Measurements from ENCODE around the gene CNTNAP5.

CNTNAP5 gene

DNA sequence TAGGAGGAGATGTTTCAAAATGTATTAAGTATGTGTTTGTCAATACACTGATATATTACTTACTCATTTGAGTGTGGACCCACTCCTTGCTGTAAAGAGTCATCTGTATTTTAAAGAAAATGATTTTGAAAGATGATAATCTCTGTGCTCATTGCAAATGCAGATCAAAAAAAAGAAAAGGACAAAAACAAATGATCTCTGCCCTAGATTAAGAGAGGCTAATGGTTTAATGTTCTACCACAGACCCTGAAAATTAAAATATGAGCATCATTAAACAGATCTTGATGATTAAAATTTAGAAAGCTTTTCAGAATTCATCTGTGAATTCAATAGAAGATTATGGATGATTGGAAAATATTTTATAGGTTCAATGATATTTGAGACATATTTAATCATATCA, 136.5 kb downstream of the CNTNAP5 start:
- no peak for DNase-seq

DNA sequence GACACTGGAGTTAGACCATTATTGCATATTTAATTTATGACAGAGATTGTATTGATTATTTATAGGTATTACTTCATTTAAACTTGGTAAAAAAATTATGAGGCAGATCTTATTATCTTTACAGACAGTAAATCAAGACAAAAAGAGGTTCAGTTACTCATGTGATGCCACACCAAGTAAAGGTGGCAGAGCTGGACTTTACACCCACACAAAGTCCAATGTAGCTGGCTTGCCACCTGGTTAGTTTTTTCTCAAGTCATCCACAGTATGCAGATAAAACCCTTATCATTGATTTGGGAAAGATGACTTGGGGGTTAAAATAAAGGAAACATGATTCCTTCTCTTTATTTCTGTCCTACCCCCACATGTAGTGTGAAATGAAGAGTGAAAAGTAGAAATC, 137.2 kb downstream of the CNTNAP5 start:
- DNase-seq = no peak

DNA sequence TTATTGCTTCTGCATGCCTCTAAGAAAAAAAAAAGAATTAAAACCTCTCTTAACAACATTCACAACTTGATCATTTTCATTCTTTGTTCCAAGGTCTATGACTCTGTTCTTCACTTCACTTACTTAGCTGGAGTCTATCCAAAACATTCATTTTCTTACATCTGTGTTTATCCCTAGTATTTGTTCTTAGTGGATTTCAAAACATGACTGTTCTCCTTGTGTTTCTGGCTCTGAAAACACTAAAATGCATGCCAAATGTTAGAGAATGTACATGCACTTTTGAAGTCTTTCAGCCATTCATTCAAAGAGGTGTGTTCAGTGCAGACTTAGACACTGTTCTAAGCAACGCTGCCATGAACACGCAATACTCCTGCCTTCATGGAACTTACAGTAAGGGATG, 138.8 kb downstream of the CNTNAP5 start:
- no peak for DNase-seq

DNA sequence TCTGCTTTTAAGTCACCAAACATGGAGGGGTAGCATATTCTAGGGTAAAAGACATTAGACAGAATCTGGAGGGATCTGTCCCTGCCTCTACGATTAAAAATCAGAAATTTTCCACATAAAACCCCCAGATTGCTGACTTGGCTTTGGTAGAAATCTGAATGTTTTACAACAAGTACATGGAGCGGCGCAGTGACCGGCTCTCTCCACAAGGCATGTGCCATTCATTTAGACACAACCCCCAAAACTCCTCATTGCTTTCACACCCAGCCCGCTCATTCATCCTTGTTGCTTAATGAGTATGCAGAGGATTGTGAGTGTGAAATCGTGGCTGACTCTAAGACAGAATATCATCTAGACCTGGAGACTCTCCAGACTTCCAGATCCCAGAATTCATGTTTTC, 140.6 kb downstream of the CNTNAP5 start:
- DNase-seq = no peak

DNA sequence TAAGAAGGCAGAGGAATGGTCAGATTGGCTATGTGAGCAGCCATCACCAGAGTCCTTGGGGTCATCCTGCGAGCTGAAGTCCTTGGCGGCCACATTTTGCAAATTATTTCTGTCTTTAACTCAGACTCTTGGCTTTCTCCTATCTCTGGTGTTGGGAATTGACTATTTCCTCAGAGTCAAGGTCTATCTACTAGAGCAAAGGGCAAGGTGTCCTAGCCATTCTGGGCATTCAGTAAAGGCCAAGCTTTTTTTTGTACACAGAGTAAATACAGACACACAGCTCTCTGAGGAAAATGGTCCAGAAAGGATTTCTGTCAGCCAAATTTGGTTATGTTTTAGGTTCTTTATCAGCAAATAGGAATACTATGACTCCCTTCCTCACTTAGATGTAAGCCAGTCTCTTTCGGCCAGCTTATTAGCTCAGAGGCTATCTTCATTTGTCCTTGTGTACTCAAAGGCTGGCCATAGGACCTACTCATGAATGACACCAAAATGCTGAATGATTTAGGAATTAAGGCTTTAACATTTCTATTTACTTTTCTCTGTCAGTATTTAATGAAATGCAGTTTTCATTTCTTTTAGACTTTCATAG, 146.5 kb downstream of the CNTNAP5 start:
- DNase-seq = no peak

DNA sequence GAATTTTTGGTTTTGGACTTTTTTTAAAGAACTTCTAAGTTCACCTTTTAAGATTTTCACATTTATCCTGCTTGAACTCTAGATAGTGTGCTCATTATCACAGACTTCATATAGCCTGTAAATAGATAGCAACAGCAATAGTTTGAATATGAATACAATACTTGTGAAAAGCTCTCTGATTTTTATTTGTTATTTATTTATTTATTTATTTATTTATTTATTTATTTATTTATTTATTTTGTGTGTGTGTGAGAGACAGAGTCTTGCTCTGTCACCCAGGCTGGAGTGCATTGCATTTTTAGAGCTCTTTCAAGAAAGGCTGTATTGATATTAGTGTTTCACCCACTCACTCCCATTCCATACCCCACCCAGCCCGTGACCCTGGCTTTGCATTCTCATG, 153.6 kb downstream of the CNTNAP5 start:
- no peak for DNase-seq

DNA sequence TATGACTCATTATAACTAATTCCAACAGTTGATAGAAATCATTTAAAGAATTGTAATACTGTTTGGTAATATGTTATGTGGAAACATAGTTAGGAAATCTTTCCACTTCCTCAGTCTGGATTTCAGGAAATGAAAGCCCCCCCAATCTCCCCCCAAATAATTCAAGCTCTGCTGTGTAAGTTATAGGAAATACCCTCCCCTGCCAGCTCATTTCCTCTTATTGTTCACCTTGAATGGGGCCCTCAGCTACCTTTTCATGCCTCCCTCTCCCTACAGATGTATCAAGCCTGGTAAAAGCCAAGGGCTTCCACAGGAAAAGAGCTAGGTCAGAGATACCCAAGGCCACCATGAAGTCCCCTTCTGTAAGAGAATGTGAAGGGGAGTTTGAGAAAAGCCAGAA, 155.5 kb downstream of the CNTNAP5 start:
- DNase-seq = no peak

DNA sequence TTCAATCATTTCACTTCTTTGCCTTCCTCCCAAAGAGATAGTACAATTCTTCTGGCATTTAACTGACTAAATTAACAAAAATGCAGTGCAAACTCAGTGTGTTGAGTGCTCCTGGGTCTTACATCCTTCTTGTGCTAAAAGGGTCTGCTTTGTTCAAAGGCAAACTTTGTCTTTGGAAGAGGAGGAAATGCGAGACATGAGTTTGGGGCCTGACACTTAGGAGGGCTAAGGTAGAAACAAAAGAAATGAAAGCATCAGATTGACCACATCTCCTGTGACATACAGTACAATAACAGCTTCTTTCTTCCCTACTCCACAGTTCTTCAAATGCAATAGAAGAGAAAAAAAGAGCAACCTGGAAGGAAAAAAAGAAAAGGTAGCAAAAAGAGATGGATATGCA, 161.7 kb downstream of the CNTNAP5 start:
- DNase-seq = no peak

DNA sequence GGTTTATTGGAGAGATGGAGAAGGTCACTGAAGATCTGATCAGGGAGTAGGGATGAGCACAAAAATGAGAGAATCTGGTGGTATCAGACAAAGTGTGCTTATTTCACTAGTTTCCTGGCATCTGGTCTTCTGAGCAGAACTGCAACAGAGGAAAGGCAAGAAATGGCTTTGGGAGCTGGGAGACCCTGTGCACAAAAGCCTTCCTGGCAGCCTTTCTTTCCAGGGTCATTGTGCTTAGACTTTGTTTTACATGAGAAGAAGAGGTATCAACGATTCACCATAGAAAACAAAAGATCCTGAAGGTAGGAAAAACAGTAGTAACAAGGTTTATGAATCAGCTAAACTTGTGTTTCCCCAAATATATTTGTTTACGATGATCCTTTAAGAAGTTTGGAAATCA, 162.9 kb downstream of the CNTNAP5 start:
- no peak for DNase-seq

DNA sequence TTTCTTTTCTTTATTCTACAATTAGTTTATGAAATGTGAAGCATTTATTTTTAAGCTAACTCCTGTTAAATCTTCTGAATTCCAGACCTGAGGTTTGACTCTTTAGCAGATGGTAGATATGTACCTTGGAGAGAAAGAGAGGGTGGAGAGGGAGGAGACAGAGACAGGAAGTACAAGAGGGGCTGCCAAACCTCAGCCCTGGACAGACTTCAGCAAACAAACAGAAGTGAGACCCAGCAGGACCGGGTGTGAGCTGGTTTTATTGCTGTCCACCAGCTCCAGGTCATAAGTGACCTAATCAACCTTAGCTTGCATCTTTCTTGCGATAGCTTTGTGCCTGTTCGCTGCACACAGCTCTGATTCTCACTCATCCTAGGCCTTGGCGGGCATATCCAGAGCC, 168.6 kb downstream of the CNTNAP5 start:
- no peak for DNase-seq

DNA sequence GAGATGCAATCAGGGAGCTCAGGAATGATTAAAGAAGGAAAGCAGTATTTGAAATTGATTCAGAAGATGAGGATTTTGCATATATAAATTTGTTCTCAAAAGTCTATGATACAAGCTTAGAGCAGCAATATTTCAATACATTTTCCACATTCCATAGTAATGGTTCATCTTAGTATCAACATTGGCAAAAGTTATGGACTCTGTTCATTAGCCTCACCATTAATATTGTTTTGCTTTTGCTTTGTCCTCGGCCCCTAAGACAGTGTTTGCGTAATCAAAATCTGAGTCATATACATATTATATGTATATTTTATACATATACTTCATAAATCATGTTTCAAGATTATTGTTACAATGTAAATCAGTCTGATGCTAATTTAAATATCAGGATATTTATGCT, 176.6 kb downstream of the CNTNAP5 start:
- no peak for DNase-seq

DNA sequence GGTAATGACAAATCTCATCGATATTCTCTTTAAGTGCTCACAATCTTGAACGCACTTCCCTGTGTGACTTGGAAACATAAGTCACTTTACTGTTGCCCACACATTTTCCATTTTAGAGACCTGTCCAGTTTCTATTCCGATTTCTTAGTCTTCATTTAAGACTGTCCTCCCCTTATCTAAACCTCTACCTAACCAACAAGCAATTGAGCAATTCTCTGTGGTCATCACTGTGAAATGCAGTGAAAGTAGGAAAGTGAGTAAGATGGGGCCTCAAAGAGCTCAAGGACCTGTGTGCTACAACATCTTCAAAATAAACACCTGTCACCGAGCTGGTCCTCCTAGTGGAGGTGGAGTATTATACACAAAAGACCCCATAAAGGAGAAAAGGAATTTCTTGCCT, 184.4 kb downstream of the CNTNAP5 start:
- DNase-seq = no peak

DNA sequence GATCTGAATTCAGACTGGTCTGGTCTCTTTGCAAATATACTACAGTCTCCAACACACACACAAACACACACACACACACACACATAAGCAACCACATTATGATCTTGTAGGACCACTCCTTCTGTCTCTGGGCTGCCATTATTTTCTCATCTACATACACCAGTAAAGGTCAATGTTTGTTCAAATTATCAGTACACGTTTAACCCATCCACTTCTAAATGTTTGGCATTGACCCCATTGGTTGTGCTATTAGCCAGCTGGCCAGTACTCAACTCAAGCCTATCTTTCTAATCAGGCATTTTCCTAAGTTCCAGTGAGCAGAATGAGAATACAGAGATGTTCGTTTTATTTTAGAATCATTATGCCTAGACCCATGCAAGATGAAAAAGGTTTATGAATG, 186.4 kb downstream of the CNTNAP5 start:
- DNase-seq = no peak

DNA sequence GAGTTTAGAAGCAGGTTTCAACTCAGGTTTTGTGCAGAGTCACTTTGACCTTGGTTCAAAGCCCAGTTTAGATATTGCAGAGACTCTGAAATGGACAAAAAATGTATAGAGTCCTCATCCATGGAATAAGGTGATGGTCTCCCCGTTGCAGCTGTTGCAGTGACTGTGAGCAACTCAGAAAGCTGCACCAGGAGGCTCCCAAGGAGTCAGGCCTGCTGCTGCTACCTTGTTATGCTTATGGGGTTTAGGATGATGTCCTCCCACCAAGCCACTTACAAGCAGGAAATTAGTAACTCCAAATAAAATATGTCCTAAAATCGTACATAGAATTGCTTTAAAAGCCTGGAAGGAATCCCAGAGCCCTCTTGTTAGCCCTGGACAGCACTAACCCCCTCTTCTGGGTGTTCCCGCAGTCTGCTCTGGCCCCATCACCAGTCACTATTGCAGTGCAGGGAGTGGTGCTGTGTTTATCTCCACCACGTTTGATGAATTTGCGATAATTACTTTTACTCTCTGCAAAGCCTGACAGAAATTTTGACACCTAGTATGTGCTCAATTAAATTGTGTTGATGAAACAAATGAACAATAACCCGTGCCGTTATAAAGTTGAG, 189.0 kb downstream of the CNTNAP5 start:
- no peak for DNase-seq

DNA sequence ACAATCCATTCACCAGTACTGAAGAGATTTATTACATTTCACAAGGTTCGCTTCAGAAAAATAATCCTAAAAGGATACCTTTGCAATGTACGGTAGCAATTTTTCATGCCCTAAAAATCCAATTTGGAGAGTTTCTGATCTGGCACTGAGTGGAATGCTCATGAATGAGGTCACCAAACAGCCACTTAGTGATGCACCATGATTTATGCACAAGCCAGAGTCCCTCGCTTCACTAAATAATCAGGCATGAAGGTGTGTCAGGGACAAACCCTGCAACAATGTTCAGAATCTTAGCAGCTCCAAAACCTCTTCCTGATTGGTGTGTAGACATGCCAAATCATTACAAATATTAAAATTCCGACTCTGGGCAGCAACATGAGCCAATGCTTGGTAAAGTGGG, 221.1 kb downstream of the CNTNAP5 start:
- DNase-seq = no peak

DNA sequence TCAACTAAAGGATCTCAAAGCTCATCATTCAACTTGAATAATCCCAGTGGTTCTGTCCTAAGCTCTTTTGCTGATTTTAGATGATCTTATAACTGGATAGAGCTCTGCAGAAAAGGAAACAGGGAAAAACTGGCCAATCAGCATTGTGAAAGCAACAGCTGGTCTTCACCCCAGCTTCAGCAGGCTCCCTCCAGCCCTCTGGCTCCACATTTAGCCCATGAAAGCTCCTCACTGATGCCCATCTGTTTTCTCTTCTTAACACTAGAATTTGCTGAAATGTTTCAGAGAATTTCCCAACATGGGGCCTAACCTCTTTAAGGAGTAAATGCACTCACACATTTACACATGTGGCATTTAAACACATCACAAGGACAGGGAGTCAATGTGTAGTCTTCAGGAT, 223.3 kb downstream of the CNTNAP5 start:
- DNase-seq = no peak

DNA sequence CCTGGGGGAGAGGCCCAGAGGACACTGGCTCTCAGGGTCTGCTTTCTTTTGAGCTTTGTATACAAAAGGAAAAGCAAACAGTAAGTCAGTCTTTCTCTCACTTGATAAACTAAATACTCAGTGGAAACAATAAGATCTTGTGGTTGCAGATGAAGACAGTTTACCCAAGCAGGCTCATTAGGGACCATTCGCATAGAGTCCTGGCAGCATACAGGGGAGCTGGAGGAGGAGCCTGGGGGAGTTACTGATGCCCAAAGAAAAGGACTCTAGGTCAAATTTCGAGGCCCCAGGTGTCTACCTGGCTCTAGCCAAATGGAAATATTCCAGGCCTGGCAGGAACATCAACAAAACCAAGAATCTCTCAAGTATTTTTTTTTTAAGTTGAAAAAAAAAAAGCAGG, 225.3 kb downstream of the CNTNAP5 start:
- no peak for DNase-seq

DNA sequence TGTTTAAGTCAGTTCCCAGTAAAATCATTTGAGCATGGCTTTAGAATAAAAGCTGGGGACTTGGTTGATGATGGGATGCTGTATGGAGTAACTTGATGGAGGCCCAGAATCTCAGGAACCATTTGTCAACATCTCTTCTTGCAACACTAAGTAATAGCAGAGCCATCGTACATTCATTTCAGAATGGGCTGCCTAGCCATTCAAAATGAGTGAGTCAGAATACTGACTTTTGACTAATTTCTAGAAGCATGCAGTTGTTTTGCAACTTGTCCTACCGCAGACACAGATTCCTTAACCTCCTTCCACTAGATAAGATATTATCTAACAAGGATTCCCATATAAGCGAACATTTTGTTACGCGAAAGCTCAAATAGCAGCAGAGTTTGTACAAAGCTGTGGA, 229.5 kb downstream of the CNTNAP5 start:
- no peak for DNase-seq

DNA sequence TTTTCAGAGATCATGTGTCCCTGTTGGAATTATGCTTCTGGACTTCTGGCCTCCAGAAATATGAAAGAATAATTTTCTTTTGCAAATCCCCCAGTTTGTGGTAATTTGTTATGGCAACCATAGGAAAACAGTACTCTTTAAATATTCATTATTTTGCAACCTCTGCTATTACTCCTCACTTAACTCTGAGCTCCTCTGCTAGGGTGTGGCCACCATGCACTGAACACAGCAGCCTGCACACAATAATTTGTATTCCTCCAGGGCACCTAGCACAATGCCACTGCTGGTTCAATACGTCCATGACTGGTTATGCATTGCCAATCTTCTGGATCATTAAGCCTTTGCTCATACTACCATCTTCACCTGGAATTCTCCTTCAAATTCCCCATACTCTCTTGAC, 232.0 kb downstream of the CNTNAP5 start:
- no peak for DNase-seq

DNA sequence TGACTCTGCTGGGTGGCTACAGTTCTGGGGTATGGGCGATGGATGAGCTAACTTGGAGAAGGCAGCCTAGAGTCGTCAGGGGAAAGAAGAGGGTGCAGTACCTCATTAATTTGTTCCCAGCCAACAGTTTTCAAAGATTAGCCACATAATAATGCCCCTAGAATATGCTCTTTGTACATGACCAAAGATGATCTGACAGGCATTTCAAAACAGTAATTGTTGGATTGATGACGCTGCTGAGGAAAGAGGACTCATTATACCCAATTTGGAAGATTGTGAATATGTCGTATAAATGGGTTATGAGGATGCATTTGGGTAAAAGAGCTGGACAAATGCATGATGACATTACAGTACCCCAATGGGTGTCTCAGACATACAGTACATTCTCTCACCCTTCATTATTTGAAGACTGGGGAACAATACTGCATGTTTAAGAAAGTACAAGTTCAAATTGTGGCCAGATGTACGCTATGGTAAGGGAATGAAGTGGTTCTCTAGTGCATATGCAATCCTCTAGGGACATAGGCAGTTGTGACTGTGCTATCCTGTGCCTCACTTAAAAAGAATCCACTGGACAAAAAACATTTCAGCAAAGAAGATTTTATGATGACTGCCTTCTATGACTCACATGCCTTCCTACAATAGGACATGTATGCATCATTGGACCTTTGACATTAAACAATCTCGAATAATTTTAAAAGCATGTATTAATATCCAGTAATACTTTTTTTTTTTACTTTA, 233.2 kb downstream of the CNTNAP5 start:
- no peak for DNase-seq

DNA sequence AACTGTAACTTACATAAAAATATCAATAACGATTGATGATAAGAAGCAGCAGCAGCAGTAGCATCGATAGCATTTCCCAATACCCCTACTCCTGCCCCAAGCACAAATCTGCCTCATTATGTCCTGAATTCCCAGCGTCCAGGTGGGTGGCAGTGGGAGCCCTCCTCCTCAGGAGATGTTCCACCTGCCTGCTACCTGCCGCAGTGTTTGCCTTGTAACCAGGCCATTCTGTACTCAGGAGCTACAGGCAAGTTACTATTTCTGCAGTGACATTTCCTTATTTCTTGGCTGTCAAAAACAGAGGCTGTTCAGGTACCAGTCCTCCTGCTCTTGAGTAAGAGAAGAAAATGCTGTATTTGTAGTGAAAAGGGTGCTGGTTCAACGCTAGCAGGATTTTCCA, 236.4 kb downstream of the CNTNAP5 start:
- no peak for DNase-seq

DNA sequence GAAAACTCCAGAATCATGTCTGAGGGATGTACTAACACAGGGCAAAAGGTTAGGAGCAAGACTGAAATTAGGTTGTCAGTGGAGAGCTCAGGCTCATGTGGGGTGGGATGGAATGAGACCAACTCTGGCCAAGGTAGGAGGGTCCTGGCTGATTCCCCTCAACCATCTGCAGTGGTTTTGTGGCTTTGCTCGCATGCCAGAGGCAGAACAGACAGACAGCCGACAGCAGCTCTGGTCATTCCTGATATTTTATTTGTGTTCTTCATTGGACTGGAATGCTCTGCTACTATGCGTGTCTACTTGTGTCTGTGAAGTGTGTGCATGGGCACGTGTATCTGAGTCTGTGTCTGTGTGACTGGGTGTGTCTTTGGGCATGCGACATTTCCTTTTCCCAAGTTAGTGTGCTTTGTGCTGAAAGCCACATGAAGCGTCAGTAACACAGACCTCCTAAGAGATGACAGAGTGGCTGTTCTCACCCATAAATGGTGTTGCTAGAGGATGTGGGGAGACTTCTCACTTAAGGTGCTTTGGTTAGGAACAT, 239.5 kb downstream of the CNTNAP5 start:
- DNase-seq = no peak

DNA sequence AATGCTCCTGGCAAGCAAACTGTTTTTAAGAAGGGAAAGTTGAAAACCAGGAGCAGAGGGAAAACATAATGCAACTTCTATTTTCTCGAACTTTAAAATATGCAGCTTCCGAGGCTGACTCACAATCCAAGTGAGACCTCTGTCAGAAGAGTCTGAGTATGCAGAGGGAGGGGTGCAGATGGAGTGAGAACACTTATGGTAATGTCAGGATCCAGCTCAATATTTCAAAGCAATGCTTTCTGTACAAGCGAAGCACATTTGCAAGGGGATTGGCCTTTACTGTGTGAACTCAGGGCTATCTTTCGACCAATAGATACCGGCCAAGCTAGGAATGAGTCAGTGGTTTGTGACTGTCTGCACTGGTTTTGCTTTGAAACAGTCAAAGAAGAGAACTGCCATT, 242.7 kb downstream of the CNTNAP5 start:
- DNase-seq = no peak

DNA sequence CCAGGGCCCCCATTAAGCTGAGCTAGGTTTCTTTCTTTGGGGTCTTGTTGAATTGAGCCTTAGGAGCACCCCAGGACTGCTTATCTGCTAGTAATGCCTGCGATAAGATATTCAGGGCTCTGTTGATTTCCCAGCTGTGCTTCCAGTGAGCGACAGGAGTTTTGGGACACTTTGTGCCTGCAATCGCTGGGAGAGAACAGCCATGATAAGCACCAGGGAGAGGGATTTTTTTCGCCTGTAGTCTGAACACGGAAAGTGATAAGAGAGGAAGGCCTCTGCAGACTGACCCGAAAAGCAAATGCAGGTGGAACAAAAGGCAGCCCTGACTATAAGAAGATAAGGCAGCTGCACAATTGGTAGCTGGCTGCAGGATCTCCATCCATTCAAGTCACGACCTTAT, 244.3 kb downstream of the CNTNAP5 start:
- DNase-seq = no peak
